HCT116 (cell line): ENCODE results near the gene GALNT7.

ENCODE experiments used
- EZH2 ChIP-seq: fragments of 200-600 bp; sonication (generic); IDR thresholded peaks from 2 replicates; pipeline ENCODE4 v1.6.1; 2017; ENCODE audit warnings: antibody characterized with exemption, mixed run types
- EZH2phosphoT487 ChIP-seq: fragments of 200-600 bp; IDR thresholded peaks from 2 replicates; pipeline ENCODE4 v1.6.1; 2018; ENCODE audit warnings: antibody characterized with exemption, borderline replicate concordance
- POLR2A ChIP-seq: IDR thresholded peaks from 2 replicates; pipeline ENCODE4 v1.7.0; 2011; ENCODE audit warnings: borderline replicate concordance; ENCODE audit not compliant: insufficient read depth, insufficient read length; ENCODE audit errors: extremely low read depth
- POLR2AphosphoS5 ChIP-seq: IDR thresholded peaks from 2 replicates; pipeline ENCODE4 v1.6.1; 2011; ENCODE audit warnings: mild to moderate bottlenecking, low read depth, low read length, moderate library complexity
- REST ChIP-seq: IDR thresholded peaks from 2 replicates; pipeline ENCODE4 v1.6.1; 2012; ENCODE audit warnings: low read depth
- SIN3A ChIP-seq: IDR thresholded peaks from 2 replicates; pipeline ENCODE4 v1.6.1; 2012; ENCODE audit warnings: low read depth
- TF ChIP-seq, protein P1 (sequence below), 3 experiments: fragments of 200-600 bp in 1 of 3; sonication (generic) in 1 of 3; IDR thresholded peaks in 2 of 3; conservative IDR thresholded peaks in 1 of 3; 2 replicates each; pipeline ENCODE4 v1.5.1; 2012 to 2017; ENCODE audit warnings: low read depth in 2 of 3, low read length in 2 of 3, antibody characterized with exemption in 1 of 3, borderline replicate concordance in 1 of 3, control low read depth in 1 of 3, mild to moderate bottlenecking in 1 of 3, mixed read lengths in 1 of 3, mixed run types in 1 of 3, moderate library complexity in 1 of 3; ENCODE audit not compliant: insufficient read depth in 1 of 3
- TF ChIP-seq, protein P2 (sequence below): IDR thresholded peaks from 2 replicates; pipeline ENCODE4 v1.6.1; 2012

DNA sequence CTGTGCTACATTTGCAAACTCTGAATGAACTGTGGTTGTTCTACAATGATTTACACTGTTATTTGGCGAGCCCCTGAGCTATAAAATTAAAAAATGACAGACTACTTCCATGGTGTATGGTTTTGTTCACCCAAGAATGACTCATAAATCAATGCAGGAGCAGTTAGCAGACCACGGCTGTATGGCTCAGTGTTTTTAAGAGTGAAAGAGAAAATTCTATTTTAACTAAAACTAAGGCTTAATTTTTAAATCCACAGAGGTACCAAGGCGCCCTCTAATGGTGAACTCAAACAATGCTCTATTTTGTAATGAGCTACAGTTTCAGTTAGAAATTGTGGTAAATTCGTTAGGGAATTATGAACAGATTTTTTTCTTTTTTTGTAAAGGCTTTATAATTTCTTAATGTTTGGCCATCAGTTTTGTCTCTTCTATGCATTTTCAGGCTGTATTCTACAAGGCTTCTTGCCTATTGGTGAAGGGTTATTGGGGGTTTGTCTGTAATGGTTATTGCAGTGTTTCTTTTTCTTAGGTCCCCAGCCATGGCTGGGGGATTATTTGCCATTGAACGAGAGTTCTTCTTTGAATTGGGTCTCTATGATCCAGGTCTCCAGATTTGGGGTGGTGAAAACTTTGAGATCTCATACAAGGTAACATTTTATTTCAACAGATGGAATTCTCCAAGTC, 133.0 kb downstream of the GALNT7 start:
- TF ChIP-seq, protein P1, sequence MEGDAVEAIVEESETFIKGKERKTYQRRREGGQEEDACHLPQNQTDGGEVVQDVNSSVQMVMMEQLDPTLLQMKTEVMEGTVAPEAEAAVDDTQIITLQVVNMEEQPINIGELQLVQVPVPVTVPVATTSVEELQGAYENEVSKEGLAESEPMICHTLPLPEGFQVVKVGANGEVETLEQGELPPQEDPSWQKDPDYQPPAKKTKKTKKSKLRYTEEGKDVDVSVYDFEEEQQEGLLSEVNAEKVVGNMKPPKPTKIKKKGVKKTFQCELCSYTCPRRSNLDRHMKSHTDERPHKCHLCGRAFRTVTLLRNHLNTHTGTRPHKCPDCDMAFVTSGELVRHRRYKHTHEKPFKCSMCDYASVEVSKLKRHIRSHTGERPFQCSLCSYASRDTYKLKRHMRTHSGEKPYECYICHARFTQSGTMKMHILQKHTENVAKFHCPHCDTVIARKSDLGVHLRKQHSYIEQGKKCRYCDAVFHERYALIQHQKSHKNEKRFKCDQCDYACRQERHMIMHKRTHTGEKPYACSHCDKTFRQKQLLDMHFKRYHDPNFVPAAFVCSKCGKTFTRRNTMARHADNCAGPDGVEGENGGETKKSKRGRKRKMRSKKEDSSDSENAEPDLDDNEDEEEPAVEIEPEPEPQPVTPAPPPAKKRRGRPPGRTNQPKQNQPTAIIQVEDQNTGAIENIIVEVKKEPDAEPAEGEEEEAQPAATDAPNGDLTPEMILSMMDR (IDR thresholded peaks at IDR 0.05 in 2 of 3, conservative IDR thresholded peaks at IDR 0.05 in 1 of 3; ENCODE audit: borderline replicate concordance in 1 of 3, insufficient read depth in 1 of 3, low read depth in 2 of 3, low read length in 2 of 3): peak; percentile 56 to 89 (median 66); a peak in 5 of 6 replicates
- no peak for TF ChIP-seq POLR2AphosphoS5
- no peak for TF ChIP-seq REST
- TF ChIP-seq, protein P2, sequence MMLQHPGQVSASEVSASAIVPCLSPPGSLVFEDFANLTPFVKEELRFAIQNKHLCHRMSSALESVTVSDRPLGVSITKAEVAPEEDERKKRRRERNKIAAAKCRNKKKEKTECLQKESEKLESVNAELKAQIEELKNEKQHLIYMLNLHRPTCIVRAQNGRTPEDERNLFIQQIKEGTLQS: no peak
- no peak for TF ChIP-seq SIN3A
- no peak for TF ChIP-seq EZH2
- TF ChIP-seq EZH2phosphoT487: no peak
- TF ChIP-seq POLR2A: no peak
